A673 (cell line): Measurements from ENCODE around the gene CCDC34.

Experiments used
- CTCF ChIP-seq: fragments of 300-800, 200-600 bp; sonication (generic); conservative IDR thresholded peaks from 2 replicates; pipeline ENCODE4 v1.5.1; 2017; ENCODE audit warnings: low read depth, mild to moderate bottlenecking, antibody characterized with exemption, low read length, moderate library complexity, mixed read lengths
- EZH2 ChIP-seq: fragments of 200-600 bp; sonication (generic); IDR thresholded peaks from 2 replicates; pipeline ENCODE4 v1.6.1; 2017; ENCODE audit warnings: borderline replicate concordance, low read depth, mild to moderate bottlenecking, mixed read lengths, antibody characterized with exemption, low read length; ENCODE audit not compliant: poor library complexity, severe bottlenecking

GRCh38 chr11:27373392-27373791, 10.4 kb upstream of the CCDC34 start:
- TF ChIP-seq CTCF = no peak
- TF ChIP-seq EZH2 = no peak
